Kidney tubule cell (primary cell): Measurements from ENCODE around the gene ETS2.
"Not testable (repeated sequence)": the region's sequence is repeated elsewhere in the genome, so short reads cannot be mapped to it uniquely, and the experiment has no call there.

Experiments
- DNase-seq: peaks from one replicate; pipeline ENCODE4 v3.0.0-alpha.2; 2018; ENCODE audit warnings: low spot score

ETS2 gene

GRCh38 chr21:38818325-38818723, 12.6 kb downstream of the ETS2 start:
- no peak for DNase-seq

GRCh38 chr21:38819051-38819718, 13.5 kb downstream of the ETS2 start:
- no peak for DNase-seq

- DNase-seq, result peak; percentile 80
These were observed 14.0 kb downstream of the ETS2 start for GRCh38 chr21:38819719-38820159.

GRCh38 chr21:38820471-38821239, 14.9 kb downstream of the ETS2 start:
- DNase-seq, result no peak

GRCh38 chr21:38821248-38821647, 15.5 kb downstream of the ETS2 start:
- DNase-seq, result no peak

GRCh38 chr21:38821959-38822682, 16.4 kb downstream of the ETS2 start:
- DNase-seq, result no peak

GRCh38 chr21:38822778-38823238, 17.1 kb downstream of the ETS2 start:
- no peak for DNase-seq

GRCh38 chr21:38823737-38824123, 18.0 kb downstream of the ETS2 start:
- no peak for DNase-seq

GRCh38 chr21:38824124-38824822, 18.5 kb downstream of the ETS2 start:
- no peak for DNase-seq

GRCh38 chr21:38825269-38825668, 19.5 kb downstream of the ETS2 start:
- DNase-seq, result no peak

GRCh38 chr21:38825921-38826320, 20.2 kb downstream of the ETS2 start:
- DNase-seq, result no peak

- DNase-seq, result not testable (repeated sequence)
These were observed 22.4 kb downstream of the ETS2 start for GRCh38 chr21:38828111-38828510.

- DNase-seq, result no peak
These were observed 25.2 kb downstream of the ETS2 start for GRCh38 chr21:38830671-38831525.

GRCh38 chr21:38831526-38832467, 26.1 kb downstream of the ETS2 start:
- DNase-seq, result peak; percentile 93

- DNase-seq, result no peak
These were observed 26.9 kb downstream of the ETS2 start for GRCh38 chr21:38832664-38833063.

GRCh38 chr21:38833117-38833516, 27.4 kb downstream of the ETS2 start:
- no peak for DNase-seq

GRCh38 chr21:38834725-38835124, 29.0 kb downstream of the ETS2 start:
- no peak for DNase-seq

- no peak for DNase-seq
These were observed 32.2 kb downstream of the ETS2 start for GRCh38 chr21:38837806-38838461.

GRCh38 chr21:38838598-38839327, 33.0 kb downstream of the ETS2 start:
- no peak for DNase-seq
